HG02870 (cell line): ENCODE data around the gene ATPAF1.

ENCODE experiments used
- ATAC-seq: cut with Tn5 transposase; IDR thresholded peaks from one replicate; pipeline ENCODE4 v1.9.1; 2021; ENCODE audit warnings: mild to moderate bottlenecking, moderate library complexity; ENCODE audit not compliant: unreplicated experiment

ATPAF1 gene

GRCh38 chr1:46596036-46596435 lies 72.1 kb downstream of the ATPAF1 start:
- ATAC-seq: no peak

DNA sequence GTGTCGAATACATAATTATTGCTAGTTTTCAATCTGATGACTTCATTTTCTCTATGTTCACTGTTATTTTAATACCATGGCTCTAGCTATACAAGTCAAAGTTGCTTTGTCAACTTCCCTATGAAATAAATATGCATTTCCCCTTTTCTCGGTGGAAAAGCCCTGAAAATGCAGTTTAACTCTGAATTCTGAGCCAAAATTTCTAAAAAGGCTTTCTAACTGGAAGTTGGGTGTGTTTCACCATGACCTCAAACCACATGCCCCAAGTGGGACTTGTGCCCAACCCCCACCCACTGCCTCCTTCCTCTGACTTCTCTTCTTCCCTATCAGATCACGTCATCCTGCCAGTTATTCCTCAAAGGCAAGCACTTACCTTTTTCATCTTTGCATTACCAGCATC lies 73.0 kb downstream of the ATPAF1 start:
- ATAC-seq: no peak

GRCh38 chr1:46594063-46594462 lies 74.1 kb downstream of the ATPAF1 start:
- ATAC-seq: no peak

DNA sequence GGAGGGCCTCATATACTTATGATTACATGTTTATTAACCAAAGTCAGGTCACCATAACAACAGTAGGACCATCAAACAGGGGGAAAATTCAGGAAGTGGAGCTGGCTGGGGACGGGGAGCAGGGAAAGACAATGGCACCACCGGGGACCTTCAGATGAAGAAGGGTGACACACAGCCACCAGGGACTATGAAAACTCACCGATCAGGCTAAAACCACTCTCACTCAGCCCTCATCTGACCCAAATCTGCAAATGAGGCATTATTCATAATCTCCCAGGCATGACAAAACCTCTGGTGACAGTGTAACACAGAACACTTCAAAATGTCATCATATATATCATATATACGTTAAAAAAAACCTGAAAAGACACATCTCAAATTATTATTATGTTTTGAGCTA lies 75.3 kb downstream of the ATPAF1 start:
- no peak for ATAC-seq

GRCh38 chr1:46589529-46589928 lies 78.6 kb downstream of the ATPAF1 start:
- ATAC-seq: no peak

DNA sequence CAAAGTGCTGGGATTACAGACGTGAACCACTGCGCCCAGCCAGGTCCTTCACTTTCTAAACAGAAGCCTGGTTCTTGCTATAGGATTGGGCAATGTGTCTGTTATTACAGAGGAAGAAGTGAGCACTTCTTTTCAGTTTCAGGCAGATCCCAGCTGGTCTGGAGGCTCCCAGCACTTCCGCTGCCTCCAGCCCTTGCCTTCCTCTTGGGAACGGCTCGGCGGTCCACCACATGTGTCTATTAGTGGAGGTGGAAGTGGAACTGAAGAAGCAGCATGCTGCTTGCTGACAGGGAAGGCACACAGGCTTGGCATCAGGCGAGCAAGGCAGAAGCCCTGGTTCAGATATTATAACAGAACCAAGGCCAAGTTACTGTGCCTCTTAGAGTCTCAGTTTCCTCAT lies 81.1 kb downstream of the ATPAF1 start:
- no peak for ATAC-seq

DNA sequence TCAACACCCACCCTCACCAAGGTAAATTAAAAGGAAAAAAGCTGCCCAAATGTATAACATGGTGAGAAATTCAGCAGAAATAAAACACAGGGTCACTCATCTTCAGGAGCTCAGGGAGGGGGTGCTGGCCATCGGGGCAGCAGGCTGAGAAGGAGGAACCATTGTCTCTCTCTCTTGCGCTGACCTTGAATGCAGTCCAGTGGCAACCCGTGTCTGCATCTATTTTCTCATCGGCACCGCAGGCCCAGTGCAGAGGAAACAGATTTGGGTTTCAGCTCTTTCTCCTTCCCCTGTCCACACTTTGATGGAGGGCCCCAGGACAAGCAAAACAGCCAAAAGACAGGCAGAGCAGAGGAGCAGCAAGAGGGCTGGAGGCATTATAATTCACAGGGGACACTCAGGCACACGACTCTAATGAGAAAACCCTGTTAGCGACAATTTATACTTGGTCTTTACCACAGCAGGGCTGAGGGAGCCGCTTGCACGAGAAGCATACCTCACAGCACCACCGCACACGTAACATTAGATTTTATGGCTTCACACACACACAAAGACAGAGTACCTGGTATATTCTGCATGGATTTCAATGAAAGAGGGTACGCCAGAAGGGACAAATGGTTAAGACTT lies 82.7 kb downstream of the ATPAF1 start:
- ATAC-seq: no peak

DNA sequence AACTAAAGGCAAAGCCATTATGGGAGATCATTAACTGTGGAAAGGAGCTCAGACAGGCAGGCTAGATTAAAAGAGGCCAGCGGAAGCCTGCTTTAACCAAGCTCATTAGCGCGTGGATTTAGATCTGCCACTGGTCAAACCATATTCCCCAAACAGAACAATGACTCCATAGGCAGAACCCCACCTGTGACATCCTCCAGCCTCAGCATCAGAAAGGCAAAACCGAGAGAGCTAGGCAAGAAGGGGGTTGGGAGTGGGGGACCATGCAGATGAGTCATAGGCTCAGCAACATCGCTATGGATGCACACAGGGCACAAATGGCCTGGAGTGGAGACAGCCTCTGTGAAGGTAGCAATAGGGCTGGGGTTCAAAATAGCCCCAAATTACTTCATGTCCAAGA lies 84.7 kb downstream of the ATPAF1 start:
- ATAC-seq: no peak

- ATAC-seq: no peak
Measured at GRCh38 chr1:46582972-46583371, 85.2 kb downstream of the ATPAF1 start.
